OCI-LY7 (cell line): Measurements from ENCODE around the gene THAP7.

Source experiments
- CTCF ChIP-seq: fragments of 200-600 bp; sonication (generic); conservative IDR thresholded peaks from 2 replicates; pipeline ENCODE4 v1.5.1; 2014; ENCODE audit warnings: mild to moderate bottlenecking, antibody characterized with exemption, low read length, moderate library complexity, mixed read lengths
- EZH2phosphoT487 ChIP-seq: fragments of 200-600 bp; sonication (generic); IDR thresholded peaks from 2 replicates; pipeline ENCODE4 v1.6.1; 2018; ENCODE audit warnings: low read depth, borderline replicate concordance, mild to moderate bottlenecking, mixed run types, antibody characterized with exemption, low read length, moderate library complexity, mixed read lengths

GRCh38 chr22:21032868-21033688 lies 31.2 kb upstream of the THAP7 start:
- TF ChIP-seq CTCF (no peak), EZH2phosphoT487 (no peak)
